ENCODE data around the gene HMGN4. TPM values are rescaled to one million over a fixed set of nuclear protein-coding genes. Genes with fewer than 3 reads are reported as not detected.

The HMGN4 gene
- total RNA-seq, 2 donors from 2014 or later: 53.5 to 83.0 TPM

- Histone ChIP-seq H3K36me3 (no peaks in the 10 kb centered on the region), H3K27ac (no peak overlapping the region), H3K4me3 (no peak overlapping the region), H3K9me3 (no peaks in the 10 kb centered on the region), H3K27me3 (replicated peaks; ENCODE audit: insufficient read depth) (no peaks in the 10 kb centered on the region), H3K4me1 (replicated peaks) (no peaks in the 10 kb centered on the region)
- intact Hi-C loops (cut with DNase I): no loop called here
- WGBS: 74% methylated on average over 3 of the region's 3 CpGs
- no peak for DNase-seq (ENCODE audit: low spot score)
- TF ChIP-seq POLR2A (IDR thresholded peaks at IDR 0.05): no peak
- TF ChIP-seq CTCF (IDR thresholded peaks at IDR 0.05): no peak
- no peak for TF ChIP-seq POLR2AphosphoS5 (IDR thresholded peaks at IDR 0.05)
Observed at GRCh38 chr6:26494117-26494516, 44.0 kb upstream of the HMGN4 start.

GRCh38 chr6:26495281-26495680 is 42.9 kb upstream of the HMGN4 start:
- WGBS: 80% methylated on average over 1 of the region's 1 CpG
- no peaks in the 10 kb centered on the region for H3K4me1 ChIP-seq (replicated peaks)
- intact Hi-C loops (cut with DNase I): no loop called here
- no peak overlapping the region for H3K27ac ChIP-seq
- no peak overlapping the region for H3K4me3 ChIP-seq
- H3K9me3 ChIP-seq: no peaks in the 10 kb centered on the region
- no peaks in the 10 kb centered on the region for H3K27me3 ChIP-seq (replicated peaks; ENCODE audit: insufficient read depth)
- no peaks in the 10 kb centered on the region for H3K36me3 ChIP-seq
- no peak for DNase-seq (ENCODE audit: low spot score)
- TF ChIP-seq POLR2AphosphoS5 (IDR thresholded peaks at IDR 0.05) (no peak), CTCF (IDR thresholded peaks at IDR 0.05) (no peak), POLR2A (IDR thresholded peaks at IDR 0.05) (no peak)

GRCh38 chr6:26497610-26498009 is 40.6 kb upstream of the HMGN4 start:
- intact Hi-C loops (cut with DNase I): no loop called here

DNA sequence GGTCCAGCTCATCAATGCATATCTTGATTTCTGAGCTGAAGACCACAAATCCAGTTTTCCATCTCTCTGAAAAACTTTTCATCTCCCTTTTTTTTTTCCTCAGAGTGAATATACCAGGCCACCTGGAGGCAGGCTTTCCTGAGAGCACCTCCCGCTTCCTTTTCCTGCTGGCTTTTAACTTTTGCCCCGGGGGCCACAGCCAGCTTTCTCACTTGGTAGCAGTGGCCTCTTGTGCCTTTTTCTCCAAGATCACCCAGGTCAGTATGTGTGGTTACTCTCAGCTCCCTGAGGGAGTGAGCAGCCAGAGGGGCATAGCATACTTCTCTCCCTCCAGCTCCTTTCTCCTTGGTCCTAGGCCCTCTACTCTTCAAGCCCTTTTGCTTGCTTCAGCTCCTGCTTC is 38.1 kb upstream of the HMGN4 start, which contains the start of gene BTN1A1:
BTN1A1 (plus strand) TSS at position 202 of the 400 bp plus-strand sequence. CDS start 984 bp downstream, outside the sequence.
- H3K36me3 ChIP-seq: no peaks in the 10 kb centered on the region
- H3K9me3 ChIP-seq: no peaks in the 10 kb centered on the region
- no peaks in the 10 kb centered on the region for H3K27me3 ChIP-seq (replicated peaks; ENCODE audit: insufficient read depth)
- no peak within 1 kb of the TSS for H3K27ac ChIP-seq
- no peak for DNase-seq (ENCODE audit: low spot score)
- no peak within 1 kb of the TSS for H3K4me3 ChIP-seq
- intact Hi-C loops (cut with DNase I): no loop called here
- WGBS: 79% methylated on average over 2 of the region's 2 CpGs
- no peaks in the 10 kb centered on the region for H3K4me1 ChIP-seq (replicated peaks)
- TF ChIP-seq POLR2A (IDR thresholded peaks at IDR 0.05): no peak
- TF ChIP-seq POLR2AphosphoS5 (IDR thresholded peaks at IDR 0.05): no peak
- TF ChIP-seq CTCF (IDR thresholded peaks at IDR 0.05): no peak

More at GRCh38 chr6:26497610-26498009, 40.6 kb upstream of the HMGN4 start:
- WGBS: 88% methylated on average over 4 of the region's 4 CpGs
- TF ChIP-seq POLR2A (IDR thresholded peaks at IDR 0.05) (no peak), POLR2AphosphoS5 (IDR thresholded peaks at IDR 0.05) (no peak)
- Histone ChIP-seq H3K9me3 (no peaks in the 10 kb centered on the region), H3K4me1 (replicated peaks) (no peaks in the 10 kb centered on the region), H3K27me3 (replicated peaks; ENCODE audit: insufficient read depth) (no peaks in the 10 kb centered on the region), H3K27ac (no peak overlapping the region), H3K36me3 (no peaks in the 10 kb centered on the region), H3K4me3 (no peak overlapping the region)
- no peak for DNase-seq (ENCODE audit: low spot score)

- intact Hi-C loops (cut with DNase I): no loop called here
- Histone ChIP-seq H3K27me3 (replicated peaks; ENCODE audit: insufficient read depth) (no peaks in the 10 kb centered on the region), H3K4me3 (peak overlapping the region in 1 of 2 donors; percentile 10), H3K27ac (no peak overlapping the region), H3K9me3 (no peaks in the 10 kb centered on the region), H3K4me1 (replicated peaks) (no peaks in the 10 kb centered on the region), H3K36me3 (no peaks in the 10 kb centered on the region)
- DNase-seq (ENCODE audit: low spot score): no peak
- TF ChIP-seq POLR2AphosphoS5 (IDR thresholded peaks at IDR 0.05): no peak
- no peak for TF ChIP-seq POLR2A (IDR thresholded peaks at IDR 0.05)
- no peak for TF ChIP-seq CTCF (IDR thresholded peaks at IDR 0.05)
- WGBS: 6% methylated on average over 49 of the region's 49 CpGs
Observed at GRCh38 chr6:26501482-26501986, 36.6 kb upstream of the HMGN4 start.

Data from prostate gland (tissue), 2 donors.